ENCODE results near the gene SAFB.
"Not testable (repeated sequence)": the region's sequence is repeated elsewhere in the genome, so short reads cannot be mapped to it uniquely, and the experiment has no call there.

SAFB gene

GRCh38 chr19:5688262-5688881 lies 65.5 kb downstream of the SAFB start:
- not testable (repeated sequence) for DNase-seq

GRCh38 chr19:5690125-5690954 lies 67.5 kb downstream of the SAFB start, which contains the start of gene RPL36:
TSS of gene RPL36 (plus strand) at chr19:5690295. CDS start at chr19:5690508, 213 bp downstream.
- peak; percentile 99 for DNase-seq

- peak; percentile 28 for DNase-seq
These were observed 68.3 kb downstream of the SAFB start for GRCh38 chr19:5690955-5691821.

GRCh38 chr19:5691822-5692722 lies 69.2 kb downstream of the SAFB start:
- DNase-seq, result no peak

GRCh38 chr19:5692723-5693194 lies 69.9 kb downstream of the SAFB start:
- DNase-seq, result no peak

- DNase-seq, result no peak
These were observed 70.6 kb downstream of the SAFB start for GRCh38 chr19:5693195-5694166.

GRCh38 chr19:5694167-5694955 lies 71.5 kb downstream of the SAFB start:
- no peak for DNase-seq

- DNase-seq, result no peak
These were observed 72.2 kb downstream of the SAFB start for GRCh38 chr19:5694956-5695648.

- DNase-seq, result no peak
These were observed 72.8 kb downstream of the SAFB start for GRCh38 chr19:5695649-5696195.

GRCh38 chr19:5696196-5697021 lies 73.5 kb downstream of the SAFB start:
- DNase-seq, result no peak

- no peak for DNase-seq
These were observed 74.4 kb downstream of the SAFB start for GRCh38 chr19:5697022-5697889.

- no peak for DNase-seq
These were observed 75.2 kb downstream of the SAFB start for GRCh38 chr19:5697890-5698634.

GRCh38 chr19:5698635-5699422 lies 75.9 kb downstream of the SAFB start:
- no peak for DNase-seq

GRCh38 chr19:5700455-5701092 lies 77.7 kb downstream of the SAFB start:
- no peak for DNase-seq

- not testable (repeated sequence) for DNase-seq
These were observed 79.1 kb downstream of the SAFB start for GRCh38 chr19:5702053-5702410.
